DND-41 (cell line): ENCODE measurements around the gene ATP12A.

Experiments
- CTCF ChIP-seq: IDR thresholded peaks from 2 replicates; pipeline ENCODE4 v1.5.1; 2012; ENCODE audit warnings: borderline replicate concordance, low read length, moderate library complexity, mild to moderate bottlenecking; ENCODE audit not compliant: poor library complexity, severe bottlenecking; ENCODE audit errors: extremely low read depth
- EZH2 ChIP-seq: IDR thresholded peaks from 3 replicates; pipeline ENCODE4 v1.6.1; 2012; ENCODE audit warnings: borderline replicate concordance, low read depth, mild to moderate bottlenecking, moderate library complexity, low read length, inconsistent platforms; ENCODE audit not compliant: severe bottlenecking

- TF ChIP-seq EZH2 = no peak
- no peak for TF ChIP-seq CTCF
These were observed 44.5 kb downstream of the ATP12A start for GRCh38 chr13:24724714-24725113.
